T-helper 22 cell (primary cell): ENCODE data around the gene MRE11.

Experiments used
- DNase-seq: peaks from one replicate; pipeline ENCODE4 v3.0.0-alpha.2; 2020; ENCODE audit warnings: low read depth

Gene MRE11

DNA sequence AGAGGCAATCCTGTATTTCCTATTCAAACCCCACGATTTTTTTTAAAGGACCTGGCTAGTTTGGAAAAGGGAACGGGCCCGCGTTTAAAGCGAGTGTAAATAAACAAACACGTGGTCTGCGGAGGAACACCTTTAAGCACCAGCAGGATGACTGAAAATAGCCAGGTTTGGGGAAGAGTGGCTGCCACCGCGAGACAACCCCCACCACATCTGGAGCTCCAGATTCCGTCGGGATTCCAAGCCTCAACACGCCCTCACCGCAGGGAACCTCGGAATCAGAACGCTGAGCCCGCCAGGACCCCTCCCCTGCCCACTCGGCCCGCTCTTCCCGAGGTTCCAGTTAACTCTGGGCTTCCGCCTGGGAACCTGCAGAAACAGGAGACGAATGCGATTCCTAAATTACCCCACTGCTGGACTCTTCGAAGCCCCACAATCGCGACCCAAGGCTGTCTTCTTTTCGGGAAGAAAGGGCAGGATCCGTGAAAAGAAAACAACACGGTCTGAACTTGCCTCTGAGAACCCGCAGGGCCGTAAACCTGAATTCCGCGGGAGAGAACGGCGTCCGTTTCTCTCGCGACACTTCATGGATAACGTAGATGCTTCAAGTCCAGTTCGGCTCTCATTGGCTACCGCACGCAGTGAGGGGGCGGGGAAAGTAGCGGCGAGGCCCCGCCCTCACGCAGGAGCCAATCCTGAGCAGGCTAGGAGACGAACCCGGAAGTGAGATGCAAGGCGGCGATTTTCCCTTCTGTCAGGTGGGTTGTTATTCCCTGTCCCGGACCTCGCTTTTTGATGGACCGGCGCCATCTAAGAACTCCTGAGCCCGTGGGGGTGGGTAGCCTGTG, at the start of gene MRE11, which contains the start of gene ANKRD49:
MRE11 (minus strand) TSS at position 564 of the 845 bp plus-strand sequence. CDS start 1,043 bp downstream, outside the sequence.
ANKRD49 (plus strand) TSS at position 704 of the 845 bp plus-strand sequence. CDS start 2,710 bp downstream, outside the sequence.
- peak; percentile 94 for DNase-seq

DNA sequence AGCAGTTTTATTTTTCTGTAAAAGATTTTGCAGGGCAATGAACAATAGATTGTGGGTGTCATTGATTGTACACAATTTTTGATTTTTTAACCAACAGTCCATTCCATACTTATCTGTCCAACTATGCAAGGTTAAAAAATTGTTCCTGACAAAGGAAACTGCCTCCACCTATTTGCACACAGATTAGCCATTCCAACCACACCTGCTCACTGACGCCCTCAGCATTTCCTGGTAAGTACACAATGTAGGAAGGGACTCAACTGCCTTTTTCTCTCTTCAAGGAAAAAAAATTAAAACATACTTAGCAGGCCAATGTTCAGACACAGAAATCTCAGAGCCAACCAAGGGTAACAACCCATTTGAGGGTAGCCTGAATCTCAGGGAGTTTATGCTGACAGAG, 45.8 kb upstream of the MRE11 start:
- DNase-seq: no peak

DNA sequence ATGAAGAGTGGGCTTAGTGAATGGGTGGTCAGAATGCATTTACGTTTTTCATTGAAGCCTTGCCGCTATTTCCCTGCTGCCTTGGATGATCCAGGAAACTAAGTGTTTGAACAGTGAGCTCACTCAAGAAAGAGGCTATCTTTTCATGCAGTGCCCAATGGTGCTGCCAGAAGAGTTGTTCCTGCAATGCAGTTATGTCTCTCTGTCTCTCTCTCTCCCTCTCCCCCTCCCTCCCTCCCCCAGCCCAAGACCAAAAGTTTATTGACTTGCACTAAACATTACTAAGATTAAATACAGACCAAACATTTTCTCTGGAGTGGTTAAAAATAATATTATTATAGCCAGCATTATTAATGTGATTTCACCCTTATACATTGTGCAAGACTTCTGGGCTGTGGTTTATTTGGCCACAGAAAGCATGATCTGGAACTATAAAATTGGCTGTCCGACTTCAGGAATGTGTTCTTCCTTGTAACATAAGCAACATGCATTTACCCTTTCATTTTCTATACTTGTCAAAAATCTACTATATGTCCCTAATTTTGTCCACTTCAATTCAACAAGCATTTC, 43.5 kb upstream of the MRE11 start:
- DNase-seq: no peak

DNA sequence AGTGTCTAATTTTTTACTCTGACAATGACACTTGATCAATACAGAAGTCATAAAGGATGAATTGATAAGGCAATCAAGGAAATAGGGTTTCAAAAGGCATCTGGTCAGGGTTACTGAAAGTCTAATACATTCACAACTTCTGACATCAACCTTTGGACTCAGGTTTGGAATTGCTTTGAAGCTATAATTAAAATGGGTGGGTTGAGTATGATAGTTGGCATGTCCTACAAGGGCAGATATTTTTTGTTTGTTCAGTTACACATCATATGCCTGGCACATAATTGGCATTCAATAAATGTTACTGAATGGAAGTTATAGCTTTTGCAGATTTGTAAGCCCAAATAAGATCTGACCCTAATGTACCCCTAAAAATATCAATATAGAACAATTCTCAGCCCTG, 42.7 kb upstream of the MRE11 start:
- no peak for DNase-seq

DNA sequence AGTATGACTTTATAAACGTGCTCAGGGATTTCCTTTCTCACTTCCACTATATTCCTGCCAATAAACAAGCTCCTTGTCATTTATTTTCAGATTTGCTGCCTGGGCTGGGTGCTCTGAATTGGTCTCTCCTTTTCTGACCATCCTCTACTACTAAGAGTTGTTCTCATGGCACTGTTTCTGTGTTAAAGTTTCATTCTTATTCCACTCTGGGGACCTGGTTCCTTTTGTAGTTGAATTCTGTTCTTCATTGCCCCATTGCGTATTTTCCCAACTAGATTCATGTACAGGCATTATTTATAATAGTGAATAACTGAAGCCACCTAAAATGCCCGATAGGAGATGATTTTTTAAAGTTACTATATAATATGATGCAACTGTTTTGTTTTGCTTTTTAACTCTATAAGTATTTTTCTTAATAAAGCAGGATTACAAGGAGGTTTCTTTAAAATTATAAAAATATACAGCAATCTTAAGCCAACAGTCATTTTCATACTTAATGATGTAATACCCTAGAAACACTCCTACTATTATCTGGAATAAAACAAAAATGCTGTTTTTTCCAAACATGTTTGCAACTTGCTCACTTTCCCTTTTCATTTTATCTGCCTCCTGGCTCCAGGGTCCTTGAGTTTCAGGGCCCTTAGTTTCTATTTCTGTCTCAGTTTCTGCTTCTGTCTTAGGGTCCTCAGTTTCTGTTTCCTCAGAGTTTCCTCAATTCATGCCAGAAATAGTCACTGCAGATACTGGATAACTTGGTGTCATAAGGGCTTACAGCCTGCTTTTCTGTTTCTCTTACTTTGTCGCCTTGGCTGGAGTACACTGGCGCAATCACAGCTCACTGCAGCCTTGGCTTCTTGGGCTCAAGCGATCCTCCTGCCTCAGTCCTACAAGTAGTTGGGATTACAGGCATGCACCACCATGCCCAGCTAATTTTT, 40.3 kb upstream of the MRE11 start:
- no peak for DNase-seq

DNA sequence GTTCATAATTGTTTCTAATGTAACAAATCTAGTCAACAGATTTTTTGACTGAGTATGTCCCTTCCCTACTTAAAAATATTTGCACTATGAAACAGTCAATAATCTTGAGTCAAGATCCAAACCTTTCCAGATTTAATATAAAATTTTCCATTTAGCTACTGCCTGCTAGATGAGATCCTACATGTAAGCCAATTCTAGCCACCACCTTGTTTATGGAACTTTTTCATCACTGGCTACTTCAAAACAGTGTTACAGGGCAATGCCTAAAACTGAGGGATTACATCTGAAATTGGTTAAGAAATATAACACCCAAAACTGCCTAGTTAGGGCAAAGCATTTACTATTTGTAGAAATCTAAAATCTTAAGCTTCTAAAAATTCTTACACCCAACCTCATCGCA, 39.6 kb upstream of the MRE11 start:
- no peak for DNase-seq

DNA sequence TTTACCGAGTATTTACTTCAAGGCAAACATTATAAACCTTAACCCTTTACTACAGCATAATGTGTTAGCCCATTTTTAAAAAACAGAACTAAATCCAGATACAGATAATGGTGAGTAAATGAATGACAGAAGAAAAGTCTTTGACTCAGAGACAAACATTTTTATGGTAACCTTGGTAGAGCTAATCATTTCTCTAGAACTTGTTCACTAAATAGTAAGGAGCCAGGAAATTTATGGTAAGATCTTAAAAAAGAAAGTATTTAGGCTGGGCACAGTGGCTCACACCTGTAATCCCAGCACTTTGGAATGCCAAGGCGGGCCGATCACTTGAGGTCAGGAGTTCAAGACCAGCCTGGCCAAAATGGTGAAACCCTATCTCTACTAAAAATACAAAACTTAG, 38.6 kb upstream of the MRE11 start:
- no peak for DNase-seq

DNA sequence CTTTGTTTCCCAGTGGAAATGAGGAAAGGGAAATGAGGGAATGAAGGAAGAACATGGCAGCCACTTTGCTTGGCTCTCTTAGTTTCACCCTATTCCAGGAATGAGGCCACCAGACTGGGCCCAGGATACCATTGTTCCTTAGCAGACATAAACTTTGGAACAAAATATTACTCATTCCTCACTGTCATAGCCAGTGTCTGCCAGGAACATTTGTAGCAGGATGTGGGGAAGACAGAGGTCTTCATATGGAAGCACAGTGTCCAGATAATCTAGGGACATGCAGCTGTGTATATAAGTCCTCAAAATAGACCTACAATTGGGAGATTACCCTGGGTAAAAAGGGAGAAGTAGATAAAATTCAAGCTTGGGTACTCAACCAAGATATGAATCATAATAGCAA, 34.9 kb upstream of the MRE11 start:
- DNase-seq: no peak

DNA sequence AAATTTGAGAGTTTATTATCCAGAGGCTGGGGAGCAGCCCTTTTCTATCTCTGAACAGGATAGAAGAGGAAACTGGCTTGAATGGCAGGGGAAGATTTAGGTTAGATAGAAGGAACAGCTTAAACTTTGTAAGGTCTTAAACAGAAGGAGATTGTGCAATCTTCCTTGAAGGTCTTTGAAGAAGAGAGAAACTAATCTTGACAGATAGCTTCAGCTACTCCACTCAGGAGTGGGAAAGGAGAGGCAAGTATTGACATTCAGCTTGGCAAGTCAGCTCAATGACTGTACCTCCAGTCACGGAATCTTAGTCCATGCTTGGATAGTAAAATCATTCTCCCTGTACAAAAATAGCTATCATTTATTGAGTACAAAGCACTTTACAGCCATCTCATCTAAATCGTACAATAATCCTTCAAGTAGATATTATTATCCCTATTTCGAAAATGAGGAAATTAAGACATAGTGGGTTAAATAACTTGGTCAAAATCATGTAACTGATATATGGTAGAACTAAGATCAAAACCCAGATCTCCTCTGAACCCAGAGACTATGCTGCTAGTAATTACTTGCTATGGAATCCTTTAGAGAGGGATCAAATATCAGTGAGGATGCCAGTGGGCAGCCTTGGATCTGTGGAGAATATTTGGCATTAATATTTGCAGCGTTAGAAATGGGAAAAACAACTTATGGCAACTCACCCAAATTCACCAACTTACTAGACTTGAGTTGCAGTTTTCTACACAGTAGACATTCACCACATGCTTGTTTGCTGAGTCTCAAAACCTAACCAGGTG, 33.2 kb upstream of the MRE11 start:
- DNase-seq: no peak

DNA sequence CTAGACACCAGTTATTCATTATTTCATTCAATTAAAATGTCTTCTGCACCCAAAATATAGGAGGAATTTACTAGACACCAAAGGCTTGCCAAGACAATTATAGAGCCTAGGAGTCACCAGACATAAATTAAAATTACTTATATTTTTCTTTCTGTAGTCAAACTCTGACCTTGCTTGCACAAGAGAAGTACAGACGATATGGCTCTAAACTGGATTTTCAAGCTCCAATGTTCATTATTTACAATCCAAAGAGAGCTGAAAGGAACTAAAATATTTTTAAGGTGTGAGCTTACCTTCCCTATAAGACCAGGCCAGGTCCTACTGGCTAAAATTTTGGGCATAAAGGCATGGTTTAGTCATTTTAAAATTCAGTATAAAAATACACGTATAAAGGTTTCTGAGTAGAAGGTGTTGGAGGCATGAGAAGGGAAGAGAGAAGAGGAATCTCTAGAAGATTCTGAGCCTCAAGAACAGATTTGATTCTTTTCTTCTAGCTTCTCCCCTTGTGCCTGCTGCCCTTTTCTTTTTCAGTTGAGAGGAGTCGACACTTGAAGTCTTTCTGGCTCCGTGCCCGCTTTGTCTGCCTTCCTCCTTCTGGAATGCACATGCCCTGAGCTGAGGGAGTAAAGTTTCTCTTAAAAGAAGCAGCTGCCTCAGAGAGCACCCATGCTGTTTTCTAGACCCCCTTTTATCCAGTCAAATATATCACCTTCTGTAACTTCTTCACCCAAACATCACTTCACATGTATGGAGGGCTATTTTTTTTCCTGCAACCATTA, 32.1 kb upstream of the MRE11 start:
- no peak for DNase-seq

DNA sequence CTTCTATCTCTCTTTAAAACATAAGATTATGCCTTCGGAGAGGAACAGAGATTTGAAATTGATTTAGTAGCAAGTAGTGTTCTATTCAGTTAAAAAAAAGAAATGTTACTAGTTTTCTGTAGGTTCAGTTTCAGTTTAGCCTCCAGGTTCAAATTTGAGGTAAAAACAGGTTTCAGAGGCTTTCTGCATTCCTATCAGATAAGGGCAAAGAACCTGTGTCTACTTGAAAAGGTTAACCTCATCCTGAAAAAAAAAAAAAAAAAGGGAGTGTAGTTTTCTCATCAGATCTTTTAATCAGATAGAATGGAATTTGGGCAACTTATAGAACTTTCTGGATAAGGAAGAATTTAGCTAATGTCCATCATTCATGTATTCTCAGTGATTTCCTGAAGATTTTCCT, 30.7 kb upstream of the MRE11 start:
- no peak for DNase-seq

DNA sequence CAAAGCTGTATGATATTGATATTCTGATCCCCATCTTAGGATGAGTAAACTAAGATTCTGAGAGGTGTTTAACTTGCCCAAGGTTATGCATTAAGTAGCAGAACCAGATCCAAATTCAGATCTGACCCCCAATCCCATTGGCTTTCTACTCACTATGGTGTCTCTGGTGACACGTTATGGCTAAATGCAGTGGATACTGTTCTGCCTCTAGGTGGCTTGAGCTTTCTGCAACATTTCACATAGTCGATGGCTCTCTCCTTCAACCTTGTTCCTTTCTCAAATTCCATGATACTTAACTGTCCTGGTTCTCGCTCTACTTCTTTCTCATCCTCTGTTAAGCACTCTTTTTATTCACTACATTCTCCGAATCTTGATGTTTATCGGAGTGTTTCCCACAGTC, 28.0 kb upstream of the MRE11 start:
- no peak for DNase-seq

DNA sequence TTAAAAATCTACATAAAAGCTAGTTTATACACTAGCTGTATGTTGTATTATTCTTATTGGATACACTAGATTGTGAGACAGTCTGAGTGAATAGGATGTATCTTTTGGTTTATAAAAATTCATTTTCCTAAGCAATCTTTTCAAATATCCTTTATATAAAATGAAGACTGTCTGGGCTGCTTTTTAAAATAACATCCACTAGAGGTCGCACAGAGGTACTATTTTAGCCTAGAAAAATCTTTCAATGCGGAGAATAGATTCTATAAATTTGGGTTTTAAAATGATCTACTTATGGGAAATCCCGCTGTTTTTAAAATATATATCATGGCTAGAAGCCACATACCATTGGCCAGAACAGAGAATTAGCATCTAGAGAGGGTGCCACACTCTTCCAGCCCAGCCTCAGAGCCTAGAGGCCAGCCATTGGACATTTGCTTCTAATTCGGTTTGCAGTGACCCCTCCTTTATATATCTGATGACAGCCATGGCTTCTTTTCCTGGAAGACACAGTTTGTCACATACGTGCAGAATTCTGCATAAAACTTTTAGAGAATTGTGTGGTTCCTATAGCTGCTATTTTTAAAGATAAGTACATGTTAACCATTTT, 25.9 kb upstream of the MRE11 start:
- DNase-seq: no peak

DNA sequence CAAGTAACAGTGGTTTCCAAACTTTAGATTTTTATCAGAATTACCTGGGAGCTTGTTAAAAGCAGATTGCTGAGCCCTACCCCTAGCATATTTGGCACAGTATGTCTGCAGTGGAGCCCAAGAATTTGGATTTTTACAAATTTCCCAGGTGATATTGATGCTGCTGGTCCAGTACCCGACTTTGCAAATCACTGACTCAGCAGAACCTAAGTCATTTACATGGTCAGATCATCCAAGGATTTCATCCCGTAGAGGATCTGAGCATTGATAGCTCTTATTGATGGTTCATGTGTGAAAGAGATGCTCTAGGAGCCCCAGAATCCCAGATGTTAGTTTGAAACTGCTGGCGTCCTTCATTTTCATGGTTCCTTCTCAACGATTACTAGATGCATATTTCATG, 24.7 kb upstream of the MRE11 start:
- DNase-seq: no peak

DNA sequence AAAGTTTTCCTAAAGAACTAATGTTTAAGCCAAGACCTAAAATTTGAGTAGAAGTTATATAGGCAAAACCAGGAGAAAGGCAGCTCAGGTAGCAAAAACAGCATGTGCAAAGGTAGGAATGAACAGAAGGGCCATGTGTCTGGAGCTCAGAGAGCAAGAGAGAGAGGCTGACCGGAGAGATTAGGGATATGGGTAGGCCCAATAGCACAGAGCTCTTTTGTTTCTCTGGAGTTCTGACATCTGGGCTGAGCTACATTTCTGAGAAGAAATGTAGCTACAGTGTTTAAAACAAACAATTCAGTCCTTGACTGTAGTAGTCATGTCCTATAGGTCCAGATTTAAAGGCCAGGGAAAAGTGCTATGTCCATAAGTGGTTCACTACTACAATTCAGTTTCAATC, 23.1 kb upstream of the MRE11 start:
- no peak for DNase-seq

DNA sequence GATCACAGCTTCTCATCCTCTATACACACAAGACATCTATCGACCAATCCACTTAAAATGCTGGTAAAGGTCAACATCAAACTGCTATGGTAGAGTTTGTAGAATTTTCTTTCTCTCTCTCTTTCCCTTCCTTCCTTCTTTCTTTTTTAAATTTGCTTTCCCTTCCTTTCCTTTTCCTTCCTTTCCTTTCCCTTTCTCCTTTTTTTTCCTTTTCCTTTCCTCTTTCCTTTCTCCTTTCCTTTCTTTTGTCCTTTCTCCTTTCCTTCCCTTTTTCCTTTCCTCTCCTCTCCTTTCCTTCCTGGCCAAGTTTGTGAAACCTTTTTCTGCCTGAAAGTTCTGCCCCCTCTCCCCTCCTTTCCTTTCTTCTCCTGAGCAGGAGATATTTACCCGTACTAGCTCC, 21.8 kb upstream of the MRE11 start:
- no peak for DNase-seq

DNA sequence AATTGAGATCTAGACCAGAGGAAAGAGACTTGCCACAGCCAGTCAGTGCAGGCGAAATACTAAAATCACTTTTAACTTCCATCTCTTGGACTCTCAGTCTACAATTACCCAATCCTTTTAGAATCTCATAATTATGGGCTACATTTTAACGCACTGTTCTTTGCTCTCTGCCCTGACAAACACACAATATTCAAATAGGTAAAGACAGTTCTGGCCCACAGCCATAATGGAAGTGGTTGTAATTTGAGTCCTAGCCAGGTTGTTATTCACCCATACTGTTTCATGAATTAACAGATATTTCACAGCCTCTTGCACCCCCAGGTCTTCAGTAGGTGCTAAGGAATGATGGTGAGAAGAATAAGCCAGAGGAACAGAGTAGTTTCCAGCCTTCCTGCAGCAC, 19.4 kb upstream of the MRE11 start:
- DNase-seq: no peak

DNA sequence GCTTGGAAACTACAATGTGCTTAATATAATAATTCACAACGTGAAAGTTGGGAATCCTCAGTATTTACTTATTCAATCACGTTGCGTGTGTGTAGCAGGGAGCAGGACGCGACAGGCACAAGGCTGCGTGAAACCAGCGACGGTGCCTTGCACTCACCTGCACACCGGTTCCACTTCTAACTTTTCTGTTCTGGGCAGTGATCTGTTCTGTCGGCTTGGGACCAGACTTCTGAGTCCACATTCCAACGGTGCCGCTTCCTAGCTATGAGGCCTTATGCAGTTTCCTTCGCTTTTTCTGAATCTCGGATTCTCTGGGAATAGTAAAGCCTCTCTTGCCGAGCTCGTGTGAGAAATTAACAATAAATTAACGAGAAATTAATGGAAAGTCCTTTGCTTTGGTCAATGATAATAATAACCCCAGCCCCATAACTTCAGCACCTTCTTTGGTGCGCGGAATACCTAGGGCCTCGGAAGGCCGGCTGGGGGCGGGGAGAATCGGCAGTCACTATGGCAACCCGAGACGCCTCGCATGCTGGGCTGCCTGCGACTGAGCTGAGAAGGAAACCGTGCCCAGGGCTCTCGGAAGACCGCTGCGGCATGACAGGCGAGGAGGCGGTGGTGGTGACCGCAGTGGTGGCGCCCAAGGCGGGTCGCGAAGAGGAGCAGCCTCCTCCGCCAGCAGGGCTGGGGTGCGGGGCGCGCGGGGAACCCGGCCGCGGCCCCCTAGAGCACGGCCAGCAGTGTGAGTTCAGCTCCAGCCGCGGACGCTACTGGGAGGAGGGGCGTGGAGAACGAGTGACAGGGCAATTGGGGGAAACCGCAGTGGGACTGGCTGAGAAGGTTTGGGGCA, 18.5 kb upstream of the MRE11 start, which contains the start of gene C11orf97:
C11orf97 (plus strand) TSS at position 530 of the 850 bp plus-strand sequence; CDS start at position 598, 68 bp downstream.
- peak; percentile 3 for DNase-seq

DNA sequence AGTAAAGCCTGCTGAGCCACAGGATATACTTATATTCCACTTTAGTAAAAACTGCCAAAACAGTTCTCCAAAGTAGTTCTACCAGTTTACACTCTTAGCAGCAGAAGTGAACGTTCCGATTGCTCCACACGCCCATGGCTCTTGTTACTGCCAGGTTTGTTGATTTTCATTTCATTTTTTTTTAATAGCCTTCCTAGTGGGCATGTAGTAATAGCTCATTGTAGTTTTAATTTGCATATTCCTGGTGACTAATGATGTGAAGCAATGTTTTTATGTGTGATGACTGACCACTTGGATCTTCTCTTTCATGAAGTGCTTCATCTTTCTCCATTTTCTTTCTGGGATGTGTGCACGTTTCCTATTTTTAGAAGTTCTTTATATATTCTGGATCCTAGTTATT, 13.8 kb upstream of the MRE11 start:
- no peak for DNase-seq
